HepG2 (cell line): Measurements from ENCODE around the gene GATAD2B. TPM values are rescaled to one million over a fixed set of nuclear protein-coding genes. Genes with fewer than 3 reads are reported as not detected.
A peak's percentile ranks its signal among the peaks of the same experiment; 100 is the strongest.

Experiments
- ARID3A ChIP-seq: IDR thresholded peaks from 2 replicates; pipeline ENCODE4 v1.6.1; 2012; ENCODE audit warnings: low read depth, low read length, improper control_type of control experiment
- ESRRA ChIP-seq: sonication (generic); formaldehyde crosslinking; IDR thresholded peaks from 2 replicates; pipeline ENCODE4 v1.5.1; 2020; ENCODE audit warnings: mild to moderate bottlenecking, low read depth, missing genetic modification reagents
- MATR3 ChIP-seq: sonication (generic); formaldehyde crosslinking; IDR thresholded peaks from 2 replicates; pipeline ENCODE4 v1.4.0; 2020; ENCODE audit warnings: missing genetic modification reagents
- NCOA2 ChIP-seq: sonication (generic); formaldehyde crosslinking; IDR thresholded peaks from 2 replicates; pipeline ENCODE4 v1.8.0; 2022; ENCODE audit warnings: inconsistent platforms
- ZBTB25 ChIP-seq: IDR thresholded peaks from 2 replicates; pipeline ENCODE4 v1.6.1; 2018; ENCODE audit warnings: missing genetic modification reagents
- ZFP90 ChIP-seq: sonication (generic); formaldehyde crosslinking; IDR thresholded peaks from 2 replicates; pipeline ENCODE4 v1.8.0; 2022; ENCODE audit warnings: missing genetic modification reagents, mild to moderate bottlenecking, inconsistent platforms, borderline replicate concordance
- ZNF142 ChIP-seq: sonication (generic); formaldehyde crosslinking; IDR thresholded peaks from 2 replicates; pipeline ENCODE4 v1.4.0; 2020; ENCODE audit warnings: missing genetic modification reagents
- ZNF598 ChIP-seq: sonication (generic); formaldehyde crosslinking; IDR thresholded peaks from 2 replicates; pipeline ENCODE4 v1.5.1; 2020; ENCODE audit warnings: mild to moderate bottlenecking, missing genetic modification reagents, borderline replicate concordance
- ZNF720 ChIP-seq: sonication (generic); formaldehyde crosslinking; IDR thresholded peaks from 2 replicates; pipeline ENCODE4 v1.4.0; 2020; ENCODE audit warnings: missing genetic modification reagents
- ZNF781 ChIP-seq: sonication (generic); formaldehyde crosslinking; IDR thresholded peaks from 2 replicates; pipeline ENCODE4 v1.5.1; 2020; ENCODE audit warnings: borderline replicate concordance, mild to moderate bottlenecking, missing genetic modification reagents; ENCODE audit errors: not compliant biosample characterization
- ZNF800 ChIP-seq: sonication (generic); formaldehyde crosslinking; IDR thresholded peaks from 2 replicates; pipeline ENCODE4 v1.4.0; 2020; ENCODE audit warnings: missing genetic modification reagents
- polyA plus RNA-seq, 8 experiments: library from polyadenylated mRNA; depleted of rRNA in 3 of 8; stranded (reverse) in 7 of 8; unstranded in 1 of 8; fragments of >200 nt; fragmentation: Illumina TruSeq in 4 of 8; extraction: Trizol in 4 of 8; gene quantifications; 2 replicates each; pipeline versions ENCODE4 v1.2.1 to v1.2.3, GENCODE V29; 2011 to 2016; ENCODE audit warnings: low read depth in 4 of 8, missing spikeins in 1 of 8, mixed read lengths in 1 of 8; ENCODE audit not compliant: insufficient read depth in 1 of 8
- total RNA-seq, 5 experiments: library from RNA; depleted of rRNA; stranded (reverse); fragments of >200 nt; fragmentation: Illumina TruSeq; extraction: Trizol; gene quantifications; 2 replicates each; pipeline ENCODE4 v1.2.3, GENCODE V29; 2016; ENCODE audit warnings: low read depth in 1 of 5

Gene GATAD2B
- total and polyA plus RNA-seq, 2 of the 13 experiments (the other 11 are each of a cell fraction or from before 2014, with no cell fraction given), result 3.2 to 5.2 TPM

GRCh38 chr1:153783233-153784190 lies 139.3 kb downstream of the GATAD2B start (continued):
- TF ChIP-seq ZBTB25 (CRISPR knock-in tag) (peak; percentile 84), ZNF598 (peak; percentile 91; the same call in 1 of the 2 replicates), NCOA2 (no peak; the same call in 1 of the 2 replicates), ARID3A (no peak), ESRRA (CRISPR knock-in tag) (peak; percentile 55; the same call in 1 of the 2 replicates), ZNF800 (CRISPR knock-in tag) (peak; percentile 87), ZNF781 (CRISPR knock-in tag) (peak; percentile 42), ZNF720 (CRISPR knock-in tag) (no peak), ZNF142 (CRISPR knock-in tag) (peak; percentile 75; the same call in 1 of the 2 replicates), ZFP90 (CRISPR knock-in tag) (no peak; the same call in none of the 2 replicates), MATR3 (CRISPR knock-in tag) (no peak)
